Measurements from ENCODE around the gene OLFM1. TPM values are rescaled to one million over a fixed set of nuclear protein-coding genes. Genes with fewer than 3 reads are reported as not detected.

The OLFM1 gene
- polyA plus RNA-seq, 1 donor (not counting 4 experiments of a cell fraction or from before 2014, with no cell fraction given): 0.25 TPM

- H3K4me1 ChIP-seq (ENCODE audit: control insufficient read depth, extremely low read depth, insufficient read depth, low read length): peaks cover 4% of the 10 kb centered on the region
- H3K9me1 ChIP-seq (ENCODE audit: control insufficient read depth, extremely low read depth, insufficient read depth, low read length): no peaks in the 10 kb centered on the region
- no peak overlapping the region for H2AFZ ChIP-seq (ENCODE audit: control insufficient read depth, low read length)
- H3K27ac ChIP-seq (ENCODE audit: control insufficient read depth, insufficient read depth, low read length): no peak overlapping the region
- H3K36me3 ChIP-seq (ENCODE audit: control insufficient read depth in 2 of 2, extremely low read depth in 1 of 2, insufficient read depth in 2 of 2, low read length in 2 of 2): no peaks in the 10 kb centered on the region
- no peak for TF ChIP-seq EZH2 (IDR thresholded peaks at IDR 0.05; ENCODE audit: low read length)
- no peak for TF ChIP-seq CTCF (optimal IDR thresholded peaks at IDR 0.05 in 1 of 3, IDR thresholded peaks at IDR 0.05 in 1 of 3, conservative IDR thresholded peaks at IDR 0.05 in 1 of 3; ENCODE audit: extremely low read depth in 1 of 3, insufficient read depth in 2 of 3, low read length in 3 of 3)
- H3K9me3 ChIP-seq (ENCODE audit: control insufficient read depth, low read depth, low read length): no peaks in the 10 kb centered on the region
- DNase-seq (ENCODE audit: low read depth, low spot score) (no peak), FAIRE-seq (no peak)
- no peak overlapping the region for H3K4me2 ChIP-seq (ENCODE audit: control insufficient read depth, extremely low read depth, insufficient read depth, low read depth, low read length)
- no peaks in the 10 kb centered on the region for H3K79me2 ChIP-seq (ENCODE audit: control insufficient read depth, insufficient read depth, low read length)
- dilution Hi-C loops (cut with MboI; ENCODE audit: extremely low pct_ligation_motif_present, low sequenced_read_pairs): no loop called here
- no peak overlapping the region for H3K9ac ChIP-seq (ENCODE audit: control insufficient read depth, extremely low read depth, insufficient read depth, low read length)
- H4K20me1 ChIP-seq (ENCODE audit: control insufficient read depth, extremely low read depth, insufficient read depth, low read length): no peaks in the 10 kb centered on the region
- H3K27me3 ChIP-seq (ENCODE audit: control insufficient read depth, extremely low read depth, insufficient read depth, low read length): peaks cover 57% of the 10 kb centered on the region
- H3K4me3 ChIP-seq (ENCODE audit: control insufficient read depth in 2 of 3, extremely low read depth in 1 of 3, insufficient read depth in 2 of 3, low read depth in 1 of 3, low read length in 3 of 3): no peak overlapping the region
Observed at GRCh38 chr9:135084262-135084661, 3.2 kb upstream of the OLFM1 start.

- Histone ChIP-seq H3K9ac (ENCODE audit: control insufficient read depth, extremely low read depth, insufficient read depth, low read length) (no peak overlapping the region), H3K27ac (ENCODE audit: control insufficient read depth, insufficient read depth, low read length) (no peak overlapping the region), H3K36me3 (ENCODE audit: control insufficient read depth in 2 of 2, extremely low read depth in 1 of 2, insufficient read depth in 2 of 2, low read length in 2 of 2) (no peaks in the 10 kb centered on the region), H2AFZ (ENCODE audit: control insufficient read depth, low read length) (no peak overlapping the region), H3K79me2 (ENCODE audit: control insufficient read depth, insufficient read depth, low read length) (no peaks in the 10 kb centered on the region), H3K27me3 (ENCODE audit: control insufficient read depth, extremely low read depth, insufficient read depth, low read length) (peaks cover 65% of the 10 kb centered on the region), H4K20me1 (ENCODE audit: control insufficient read depth, extremely low read depth, insufficient read depth, low read length) (no peaks in the 10 kb centered on the region), H3K9me1 (ENCODE audit: control insufficient read depth, extremely low read depth, insufficient read depth, low read length) (no peaks in the 10 kb centered on the region), H3K9me3 (ENCODE audit: control insufficient read depth, low read depth, low read length) (no peaks in the 10 kb centered on the region), H3K4me2 (ENCODE audit: control insufficient read depth, extremely low read depth, insufficient read depth, low read depth, low read length) (no peak overlapping the region), H3K4me3 (ENCODE audit: control insufficient read depth in 2 of 3, extremely low read depth in 1 of 3, insufficient read depth in 2 of 3, low read depth in 1 of 3, low read length in 3 of 3) (no peak overlapping the region), H3K4me1 (ENCODE audit: control insufficient read depth, extremely low read depth, insufficient read depth, low read length) (peaks cover 4% of the 10 kb centered on the region)
- FAIRE-seq (no peak), DNase-seq (ENCODE audit: low read depth, low spot score) (no peak)
- dilution Hi-C loops (cut with MboI; ENCODE audit: extremely low pct_ligation_motif_present, low sequenced_read_pairs): no loop called here
- TF ChIP-seq EZH2 (IDR thresholded peaks at IDR 0.05; ENCODE audit: low read length): no peak
- TF ChIP-seq CTCF (optimal IDR thresholded peaks at IDR 0.05 in 1 of 3, IDR thresholded peaks at IDR 0.05 in 1 of 3, conservative IDR thresholded peaks at IDR 0.05 in 1 of 3; ENCODE audit: extremely low read depth in 1 of 3, insufficient read depth in 2 of 3, low read length in 3 of 3): no peak
Observed at GRCh38 chr9:135084881-135085760, 2.3 kb upstream of the OLFM1 start.

Measured in keratinocyte (primary cell).